ENCODE data around the gene NEMP2. TPM values are rescaled to one million over a fixed set of nuclear protein-coding genes. Genes with fewer than 3 reads are reported as not detected.

NEMP2 gene
- total RNA-seq, 1 donor from 2014 or later: 2.4 TPM

- no peak for DNase-seq (ENCODE audit: low spot score in 2 of 2)
- no peak for FAIRE-seq
These were observed 27.6 kb upstream of the NEMP2 start for GRCh38 chr2:190562121-190562520.

- FAIRE-seq: no peak
These were observed 26.6 kb upstream of the NEMP2 start for GRCh38 chr2:190561094-190561493.

GRCh38 chr2:190554357-190555006 lies 20.0 kb upstream of the NEMP2 start:
- DNase-seq (ENCODE audit: low spot score in 2 of 2): no peak
- FAIRE-seq: no peak

More at GRCh38 chr2:190561094-190561493, 26.6 kb upstream of the NEMP2 start:
- DNase-seq (ENCODE audit: low spot score in 2 of 2): no peak

- DNase-seq (ENCODE audit: low spot score in 2 of 2) (no peak), FAIRE-seq (no peak)
These were observed 18.7 kb upstream of the NEMP2 start for GRCh38 chr2:190553254-190553653.

DNA sequence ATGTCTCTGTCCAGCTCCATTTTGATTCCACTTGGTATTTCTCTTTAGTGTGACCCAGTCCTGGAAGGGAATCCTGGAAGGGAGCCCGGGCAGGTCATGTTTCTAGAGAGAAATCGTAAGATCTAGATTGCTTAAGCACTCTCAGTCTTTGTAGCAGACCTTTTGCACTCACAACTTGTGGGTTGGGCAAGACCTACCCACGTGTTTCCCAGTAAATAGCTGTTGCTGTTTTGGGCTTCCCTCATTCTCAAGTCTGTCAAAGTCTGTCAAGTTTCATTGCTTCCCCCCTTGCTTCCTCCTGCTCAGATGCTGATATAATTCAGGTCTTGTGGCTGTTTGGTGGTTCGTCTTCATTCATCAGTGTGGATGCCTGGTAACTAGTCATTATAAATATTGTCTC lies 17.4 kb upstream of the NEMP2 start:
- DNase-seq (ENCODE audit: low spot score in 2 of 2): no peak
- no peak for FAIRE-seq

GRCh38 chr2:190550137-190550536 lies 15.6 kb upstream of the NEMP2 start:
- FAIRE-seq (no peak), DNase-seq (ENCODE audit: low spot score in 2 of 2) (no peak)

DNA sequence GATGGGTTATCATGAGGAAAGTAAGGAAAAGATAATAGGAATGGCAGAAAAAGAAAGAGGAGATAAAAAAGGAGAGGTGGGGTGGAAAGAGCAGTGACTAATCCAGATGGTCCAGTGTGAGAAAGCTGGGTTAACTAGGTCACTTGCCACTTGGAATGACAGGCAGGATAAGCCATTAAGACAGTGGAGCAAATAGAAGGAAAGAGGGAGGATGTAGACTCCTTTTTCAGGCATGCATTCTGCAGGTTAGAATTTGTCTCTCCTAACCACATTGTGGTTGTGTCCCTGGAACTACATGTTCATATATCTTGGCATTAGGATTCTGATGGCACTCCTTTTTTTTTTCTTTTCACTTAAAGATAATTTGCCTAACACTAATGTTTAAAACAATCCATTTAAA lies 13.4 kb upstream of the NEMP2 start:
- FAIRE-seq (no peak), DNase-seq (ENCODE audit: low spot score in 2 of 2) (no peak)

- DNase-seq (ENCODE audit: low spot score in 2 of 2) (no peak), FAIRE-seq (no peak)
These were observed 12.2 kb upstream of the NEMP2 start for GRCh38 chr2:190546734-190547133.

DNA sequence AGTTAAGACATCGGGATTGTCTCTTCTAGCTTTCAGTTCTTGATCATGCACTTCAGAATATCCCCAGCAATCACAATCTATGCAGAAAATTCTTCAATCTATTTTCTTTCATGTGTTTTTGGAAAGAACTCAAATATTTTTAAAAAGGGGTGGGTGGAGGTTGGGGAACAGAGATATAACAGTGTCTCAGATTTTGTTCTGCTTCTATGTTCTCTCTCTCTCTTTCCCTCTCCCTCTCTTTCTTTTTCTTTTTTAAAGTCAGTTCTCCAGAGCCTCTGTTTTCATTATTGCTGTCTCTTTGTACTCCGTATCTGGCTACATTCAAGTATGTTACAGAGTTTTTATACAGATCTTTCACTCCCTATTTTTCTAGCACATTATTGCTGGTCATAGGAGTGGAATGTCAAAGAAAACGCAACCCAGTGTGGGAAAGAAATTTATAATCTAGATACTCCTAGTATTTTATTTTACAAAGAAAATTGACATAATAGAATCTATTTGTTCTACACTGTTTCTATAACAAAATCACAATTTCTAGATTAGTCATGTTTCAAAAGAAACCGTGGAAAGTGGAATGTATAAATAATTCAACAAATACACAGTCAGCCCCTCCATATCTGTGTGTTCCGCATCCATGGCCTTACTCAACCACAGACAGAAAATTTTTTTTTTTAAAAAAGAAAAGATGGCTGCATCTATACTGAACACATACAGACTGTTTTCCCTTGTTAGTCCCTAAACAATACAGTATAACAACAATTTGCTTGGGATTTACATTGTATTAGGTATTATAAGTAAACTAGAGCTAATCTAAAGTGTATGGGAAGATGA lies 11.2 kb upstream of the NEMP2 start:
- no peak for DNase-seq (ENCODE audit: low spot score in 2 of 2)
- no peak for FAIRE-seq

- DNase-seq (ENCODE audit: low spot score in 2 of 2) (no peak), FAIRE-seq (no peak)
These were observed 10.6 kb upstream of the NEMP2 start for GRCh38 chr2:190545093-190545492.

DNA sequence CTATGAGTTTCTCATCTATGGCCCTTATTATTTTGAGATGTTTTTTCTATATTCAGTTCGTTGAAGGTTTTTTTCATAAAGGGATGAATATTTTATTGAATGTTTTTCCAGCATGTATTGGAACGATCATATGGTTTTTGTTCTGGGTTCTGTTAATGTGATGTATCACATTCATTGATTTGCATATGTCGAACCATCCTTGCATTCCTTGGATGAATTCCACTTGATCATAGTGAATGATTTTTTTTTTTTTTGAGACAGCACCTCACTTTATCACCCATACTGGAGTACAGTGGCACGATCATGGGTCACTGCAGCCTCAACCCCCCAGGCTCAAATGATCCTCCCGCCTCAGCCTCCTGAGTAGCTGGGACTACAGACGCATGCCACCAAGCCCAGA lies 5.5 kb upstream of the NEMP2 start:
- FAIRE-seq (no peak), DNase-seq (ENCODE audit: low spot score in 2 of 2) (no peak)

- DNase-seq (ENCODE audit: low spot score in 2 of 2) (no peak), FAIRE-seq (no peak)
These were observed 3.7 kb upstream of the NEMP2 start for GRCh38 chr2:190538201-190538600.

DNA sequence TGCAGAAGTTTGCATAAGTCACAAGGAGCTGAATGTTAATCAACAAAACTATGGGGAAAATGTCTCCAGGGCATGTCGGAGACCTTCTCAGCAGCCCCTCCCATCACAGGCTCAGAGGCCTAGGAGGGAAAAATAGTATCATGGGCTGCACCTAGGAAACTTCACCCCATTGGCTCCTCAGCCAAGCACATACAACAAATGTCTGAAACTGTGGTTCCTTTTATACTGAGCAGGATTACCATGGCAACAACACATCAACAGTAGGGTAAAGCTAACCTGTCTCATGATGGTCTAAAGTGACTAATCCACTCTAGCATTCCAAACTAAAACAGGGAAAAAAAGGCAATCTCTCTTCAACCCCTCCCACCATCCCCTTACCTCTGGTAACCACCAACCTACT lies 3.2 kb upstream of the NEMP2 start:
- DNase-seq (ENCODE audit: low spot score in 2 of 2): no peak
- FAIRE-seq: no peak

DNA sequence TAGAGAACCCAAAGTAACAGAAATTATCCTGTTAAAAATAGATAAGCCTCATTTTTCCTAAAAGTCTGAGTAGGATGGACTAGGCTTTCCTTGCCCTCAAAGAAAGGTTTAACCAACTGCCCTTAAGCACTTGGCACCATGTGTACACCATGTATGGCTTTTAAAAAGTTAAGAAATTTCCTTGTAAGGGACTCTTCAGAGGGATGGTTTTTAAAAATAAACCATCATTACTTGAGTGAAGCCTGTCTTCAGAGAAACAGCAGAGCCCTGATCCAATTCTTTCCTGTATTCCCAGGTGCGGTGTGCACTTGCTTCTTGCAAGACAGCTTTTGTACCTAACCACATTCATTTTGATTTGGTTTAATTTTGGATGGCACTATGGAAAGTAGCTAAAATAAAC lies 1.1 kb upstream of the NEMP2 start:
- no peak for DNase-seq (ENCODE audit: low spot score in 2 of 2)
- FAIRE-seq: no peak

- DNase-seq (ENCODE audit: low spot score in 2 of 2) (no peak), FAIRE-seq (no peak)
These were observed 558 bp upstream of the NEMP2 start for GRCh38 chr2:190535121-190535439.

DNA sequence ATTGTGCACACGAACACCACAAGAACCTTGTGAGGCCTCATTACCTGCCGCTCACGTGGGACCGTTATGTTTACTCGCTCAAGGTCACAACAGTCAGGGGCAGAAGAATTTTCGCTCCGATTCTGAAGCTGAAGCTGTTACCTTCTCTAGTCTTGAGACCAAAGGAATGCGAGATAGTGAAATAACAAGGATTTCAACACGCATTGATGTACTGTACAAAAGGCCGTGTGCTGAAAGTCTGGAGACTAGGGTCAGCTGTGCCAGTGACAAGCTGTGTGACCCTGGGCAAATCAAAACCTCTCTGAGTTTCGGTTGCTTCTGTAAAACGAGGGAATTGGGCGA lies 583 bp downstream of the NEMP2 start:
- no peak for FAIRE-seq
- peak in 1 of 2 donors; percentile 17 for DNase-seq (ENCODE audit: low spot score in 2 of 2)

DNA sequence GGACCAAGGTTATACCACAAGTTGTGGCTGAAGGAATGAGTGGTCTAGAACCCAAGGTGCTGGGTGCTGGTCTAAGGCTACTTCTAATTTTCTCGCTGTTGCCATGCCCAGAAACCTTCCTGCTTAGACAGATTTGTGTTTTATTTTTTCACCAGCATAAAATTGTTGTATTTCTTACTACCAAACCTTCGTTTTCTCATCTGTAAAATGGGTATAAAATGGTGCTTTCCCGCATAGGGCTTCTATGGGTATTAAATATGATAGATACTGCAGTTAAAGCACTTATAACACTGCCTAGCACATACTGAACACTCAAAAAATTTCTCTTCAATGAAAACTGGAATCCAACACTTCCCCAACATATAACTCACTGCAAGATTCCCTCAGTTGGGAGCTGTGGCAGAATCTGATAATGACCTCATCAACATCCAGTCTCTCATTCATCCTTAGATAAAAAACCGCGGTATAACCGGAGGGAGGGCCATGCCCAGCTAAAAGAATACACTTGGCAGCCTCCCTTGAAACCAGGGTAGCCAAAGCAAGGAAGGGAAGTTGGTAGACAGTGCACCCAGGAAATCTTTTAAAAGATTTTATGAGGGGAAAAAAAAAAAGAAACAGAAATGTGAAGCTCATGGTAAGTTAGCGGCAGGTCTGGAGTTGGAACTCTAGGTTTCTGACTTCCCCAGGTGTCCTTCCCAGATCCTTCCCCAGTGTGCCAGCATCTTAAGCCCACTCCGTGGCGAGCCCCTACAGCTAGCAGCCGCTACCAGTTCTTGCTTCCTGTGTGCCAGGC lies 1.2 kb downstream of the NEMP2 start:
- no peak for FAIRE-seq

GRCh38 chr2:190532581-190532980 lies 1.9 kb downstream of the NEMP2 start:
- FAIRE-seq: no peak

More for the DNA sequence above, 1.2 kb downstream of the NEMP2 start:
- DNase-seq (ENCODE audit: low spot score in 2 of 2): no peak

GRCh38 chr2:190530248-190530900 lies 4.1 kb downstream of the NEMP2 start:
- FAIRE-seq (no peak), DNase-seq (ENCODE audit: low spot score in 2 of 2) (no peak)

More at GRCh38 chr2:190532581-190532980, 1.9 kb downstream of the NEMP2 start:
- DNase-seq (ENCODE audit: low spot score in 2 of 2): no peak

DNA sequence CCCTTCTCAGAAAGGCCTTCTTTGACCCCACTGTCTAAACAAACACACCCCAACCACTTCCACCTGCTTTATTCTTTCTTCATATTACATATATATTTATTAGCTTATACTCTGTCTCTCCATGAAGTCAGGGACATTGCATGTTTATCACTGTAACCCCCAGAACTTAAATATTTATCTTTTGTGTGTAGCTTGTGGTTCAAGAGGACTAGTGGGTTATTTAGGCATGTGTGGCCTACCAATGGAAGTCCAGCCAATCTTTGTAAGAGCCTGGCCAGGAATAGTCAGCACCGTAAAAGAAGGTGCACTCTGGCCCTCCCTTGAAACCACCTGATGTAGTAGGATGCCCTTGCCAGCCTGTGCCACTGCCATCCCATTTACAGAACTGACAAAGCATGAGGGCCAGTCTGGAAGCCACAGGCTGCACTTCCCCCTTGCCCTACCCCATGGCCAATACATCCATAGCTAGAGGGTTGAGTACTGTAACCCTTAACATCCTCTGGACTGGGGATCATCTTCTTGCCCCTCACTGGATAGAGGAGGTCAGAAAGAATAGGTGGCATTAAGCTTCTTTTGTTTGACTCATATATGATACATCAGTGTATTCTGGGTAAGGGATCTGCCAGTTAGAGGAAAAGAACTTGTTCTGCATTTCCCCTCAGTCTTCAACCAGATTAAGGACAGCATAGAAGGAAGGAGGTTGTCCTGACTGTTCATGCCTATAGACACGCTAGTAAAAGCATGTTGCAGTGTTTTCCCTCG lies 4.9 kb downstream of the NEMP2 start:
- DNase-seq (ENCODE audit: low spot score in 2 of 2) (no peak), FAIRE-seq (no peak)

Data from frontal cortex (tissue), 4 donors.